Thoracic aorta (tissue), 2 donors: ENCODE data around the gene MAPK10. TPM values are rescaled to one million over a fixed set of nuclear protein-coding genes. Genes with fewer than 3 reads are reported as not detected.

Experiments used
- ATAC-seq: fragments of 150-250 bp; one replicate; pipeline ENCODE4 v1.8.0; 2017; ENCODE audit warnings: low read depth; ENCODE audit not compliant: insufficient number of reproducible peaks, low FRiP score
- DNase-seq: peaks from one replicate; pipeline ENCODE4 v3.0.0-alpha.2; 2020; ENCODE audit warnings: low spot score
- H3K27ac ChIP-seq, 2 donors: fragments of 200-600 bp; sonication (generic); 1 replicate in 1 of 2; 2 replicates in 1 of 2; pipeline ENCODE4 v1.5.1; 2016; ENCODE audit warnings: mild to moderate bottlenecking in 2 of 2, moderate library complexity in 2 of 2
- H3K27me3 ChIP-seq: fragments of 200-600 bp; sonication (generic); replicated peaks from 2 replicates; pipeline ENCODE4 v1.6.0; 2016; ENCODE audit warnings: mild to moderate bottlenecking; ENCODE audit not compliant: insufficient read depth
- H3K36me3 ChIP-seq: fragments of 200-600 bp; sonication (generic); one replicate; pipeline ENCODE4 v1.5.1; 2016
- H3K4me1 ChIP-seq, 2 donors: fragments of 200-600 bp; sonication (generic); 1 replicate in 1 of 2; 2 replicates in 1 of 2; pipeline versions ENCODE4 v1.5.1 to v1.6.0; 2016; ENCODE audit warnings: low read depth in 2 of 2, mild to moderate bottlenecking in 1 of 2; ENCODE audit not compliant: control insufficient read depth in 1 of 2
- H3K4me3 ChIP-seq: fragments of 200-600 bp; sonication (generic); 2 replicates; pipeline ENCODE4 v1.5.1; 2016; ENCODE audit warnings: mild to moderate bottlenecking
- H3K9me3 ChIP-seq: fragments of 200-600 bp; sonication (generic); 2 replicates; pipeline ENCODE4 v1.5.1; 2016
- CTCF ChIP-seq: fragments of 200-600 bp; sonication (generic); IDR thresholded peaks from one replicate; pipeline ENCODE4 v1.5.1; 2019; ENCODE audit warnings: antibody characterized with exemption
- total RNA-seq, 2 donors: library from RNA; depleted of rRNA; stranded (reverse); fragments of >200 nt; gene quantifications; one replicate each; pipeline versions ENCODE4 v1.1.0 to v1.2.3, GENCODE V29; 2016

MAPK10 gene
- total RNA-seq, 2 donors from 2014 or later = 28.8 to 44.7 TPM

- Histone ChIP-seq H3K9me3 (no peaks in the 10 kb centered on the region), H3K36me3 (no peaks in the 10 kb centered on the region), H3K4me1 (peaks cover 0 to under 1% of the 10 kb centered on the region in 2 donors), H3K27me3 (no peaks in the 10 kb centered on the region), H3K27ac (no peak overlapping the region), H3K4me3 (no peak overlapping the region)
- DNase-seq = no peak
- no peak for TF ChIP-seq CTCF
- ATAC-seq = no peak
Observed at GRCh38 chr4:86354390-86354789, 5.5 kb downstream of the MAPK10 start.

GRCh38 chr4:86346320-86346719, 13.5 kb downstream of the MAPK10 start:
- no peaks in the 10 kb centered on the region for H3K27me3 ChIP-seq
- no peaks in the 10 kb centered on the region for H3K9me3 ChIP-seq
- no peak overlapping the region for H3K27ac ChIP-seq
- no peaks in the 10 kb centered on the region for H3K4me1 ChIP-seq
- ATAC-seq = no peak
- DNase-seq = no peak
- TF ChIP-seq CTCF = no peak
- no peaks in the 10 kb centered on the region for H3K36me3 ChIP-seq
- H3K4me3 ChIP-seq = no peak overlapping the region

GRCh38 chr4:86344127-86344526, 15.7 kb downstream of the MAPK10 start:
- Histone ChIP-seq H3K36me3 (no peaks in the 10 kb centered on the region), H3K27me3 (no peaks in the 10 kb centered on the region), H3K27ac (no peak overlapping the region), H3K4me3 (no peak overlapping the region), H3K9me3 (no peaks in the 10 kb centered on the region), H3K4me1 (peaks cover 0 to 5% of the 10 kb centered on the region in 2 donors)
- TF ChIP-seq CTCF = no peak
- DNase-seq (no peak), ATAC-seq (no peak)

GRCh38 chr4:86338989-86339388, 20.9 kb downstream of the MAPK10 start:
- ATAC-seq (peak; percentile 39), DNase-seq (no peak)
- H3K27ac ChIP-seq = no peak overlapping the region

GRCh38 chr4:86338521-86338920, 21.3 kb downstream of the MAPK10 start:
- no peak for DNase-seq
- no peak for TF ChIP-seq CTCF
- ATAC-seq = no peak
- Histone ChIP-seq H3K27me3 (no peaks in the 10 kb centered on the region), H3K36me3 (no peaks in the 10 kb centered on the region), H3K9me3 (no peaks in the 10 kb centered on the region), H3K27ac (no peak overlapping the region), H3K4me1 (peaks cover 0 to 17% of the 10 kb centered on the region in 2 donors), H3K4me3 (no peak overlapping the region)

More at GRCh38 chr4:86338989-86339388, 20.9 kb downstream of the MAPK10 start:
- Histone ChIP-seq H3K9me3 (no peaks in the 10 kb centered on the region), H3K4me1 (peaks cover 0 to 17% of the 10 kb centered on the region in 2 donors), H3K27me3 (no peaks in the 10 kb centered on the region), H3K4me3 (no peak overlapping the region), H3K36me3 (no peaks in the 10 kb centered on the region)
- TF ChIP-seq CTCF = no peak
